NCI-H345 treated with DMSO at 0.1 percent for 48 hours (cell line): ENCODE results near the gene RARRES2.
"Not testable (repeated sequence)": the region's sequence is repeated elsewhere in the genome, so short reads cannot be mapped to it uniquely, and the experiment has no call there.

ENCODE experiments used
- DNase-seq: peaks from one replicate; lab custom pipeline; 2025; ENCODE audit not compliant: unreplicated experiment; lab: John Stamatoyannopoulos, UW

RARRES2 gene

GRCh38 chr7:150322833-150323681 is 18.4 kb downstream of the RARRES2 start, which contains the start of the genes ACTR3C and LRRC61:
ACTR3C (minus strand) TSS chr7:150323545; CDS start chr7:150295296, 28,249 bp downstream.
LRRC61 (plus strand) TSS chr7:150323355; CDS start chr7:150336862, 13,507 bp downstream.
- peak; percentile 70 for DNase-seq

DNA sequence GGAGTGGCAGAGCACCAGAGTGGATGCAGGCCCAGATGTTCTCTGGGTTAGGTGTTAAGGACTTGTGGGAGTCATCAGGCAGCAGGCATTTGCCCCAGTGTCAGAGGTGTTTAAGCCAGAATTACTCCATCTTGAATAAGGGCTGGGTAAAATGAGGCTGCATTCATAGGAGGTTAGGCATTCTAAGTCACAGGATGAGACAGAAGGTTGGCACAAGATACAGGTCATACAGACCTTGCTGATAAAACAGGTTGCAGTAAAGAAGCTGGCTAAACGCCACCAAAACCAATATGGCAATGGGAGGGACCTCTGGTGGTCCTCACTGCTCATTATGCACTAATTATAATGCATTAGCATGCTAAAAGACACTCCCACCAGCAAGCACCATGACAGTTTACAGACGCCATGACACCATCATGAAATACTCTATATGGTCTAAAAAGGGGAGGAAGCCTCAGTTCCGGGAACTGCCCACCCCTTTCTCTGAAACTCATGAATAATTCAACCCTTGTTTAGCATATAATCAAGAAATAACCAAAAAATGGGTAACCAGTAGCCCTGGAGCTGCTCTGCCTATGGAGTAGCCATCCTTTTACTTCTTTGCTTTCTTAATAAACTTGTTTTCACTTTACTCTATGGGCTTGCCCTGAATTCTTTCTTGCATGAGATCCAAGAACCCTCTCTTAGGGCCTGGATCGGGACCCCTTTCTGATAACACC is 19.2 kb downstream of the RARRES2 start:
- no peak for DNase-seq

GRCh38 chr7:150321788-150322113 is 19.7 kb downstream of the RARRES2 start:
- DNase-seq: no peak

DNA sequence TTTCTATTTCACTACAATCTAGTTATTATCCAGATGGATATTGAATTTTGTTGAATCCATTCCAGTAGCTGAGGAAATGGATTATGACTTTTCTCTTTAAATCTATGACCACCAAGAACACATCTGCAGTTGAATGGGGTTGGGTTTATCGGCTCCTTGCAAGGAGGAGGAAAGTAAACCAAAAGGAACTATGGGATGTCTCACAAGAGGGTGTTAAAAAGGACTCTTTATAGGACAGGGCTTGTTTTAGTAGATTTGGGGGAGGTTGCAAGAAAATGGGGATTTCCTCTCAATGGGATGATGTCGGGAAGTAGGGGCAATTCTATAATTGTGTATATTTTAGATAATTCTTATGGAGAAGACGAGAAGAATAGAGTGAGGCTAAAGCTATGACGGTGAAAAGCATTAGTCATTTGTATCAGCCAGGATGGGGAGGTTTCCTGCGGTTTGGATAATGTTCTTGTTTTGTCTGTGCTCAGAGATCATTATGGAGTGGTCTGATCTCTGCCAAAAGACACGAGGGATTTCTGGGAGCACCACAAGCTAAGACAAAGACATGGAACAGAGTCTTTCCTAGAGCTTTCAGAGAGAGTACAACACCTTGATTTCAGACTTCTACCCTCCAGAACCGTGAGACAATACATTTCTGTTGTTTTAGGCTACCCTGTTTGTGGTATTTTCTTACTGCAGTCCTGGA is 23.5 kb downstream of the RARRES2 start:
- no peak for DNase-seq

- not testable (repeated sequence) for DNase-seq
Measured at GRCh38 chr7:150316987-150317386, 24.4 kb downstream of the RARRES2 start.

- no peak for DNase-seq
Measured at GRCh38 chr7:150314639-150315239, 26.7 kb downstream of the RARRES2 start.

- no peak for DNase-seq
Measured at GRCh38 chr7:150313870-150314269, 27.6 kb downstream of the RARRES2 start.

GRCh38 chr7:150313367-150313809 is 28.0 kb downstream of the RARRES2 start:
- no peak for DNase-seq

DNA sequence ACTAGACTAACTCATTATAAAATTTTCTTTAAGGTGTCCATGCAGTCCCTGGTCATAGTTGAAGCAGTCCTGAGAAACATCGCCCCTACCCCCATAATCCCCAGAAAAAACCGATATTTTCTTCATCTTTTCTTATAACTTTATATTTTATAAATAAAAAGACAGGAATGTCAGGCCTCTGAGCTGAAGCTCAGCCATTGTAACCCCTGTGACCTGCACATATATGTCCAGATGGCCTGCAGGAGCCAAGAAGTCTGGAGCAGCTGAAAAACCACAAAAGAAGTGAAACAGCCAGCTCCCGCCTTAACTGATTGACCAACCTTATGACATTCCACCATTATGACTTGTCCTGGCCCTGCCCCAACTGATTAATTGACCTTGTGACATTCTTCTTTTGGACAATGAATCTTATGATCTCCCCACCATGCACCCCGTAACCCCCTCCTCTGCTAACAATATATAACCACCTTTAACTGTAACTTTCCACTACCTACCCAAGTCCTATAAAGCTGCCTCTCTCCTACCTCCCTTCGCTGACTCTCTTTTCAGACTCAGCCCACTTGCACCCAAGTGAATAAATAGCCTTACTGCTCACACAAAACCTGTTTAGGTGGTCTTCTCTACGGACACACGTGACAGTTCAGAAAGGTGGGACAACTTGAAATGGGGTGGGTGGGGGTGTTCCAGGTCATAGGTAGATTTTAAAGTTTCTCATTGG is 28.6 kb downstream of the RARRES2 start:
- not testable (repeated sequence) for DNase-seq

DNA sequence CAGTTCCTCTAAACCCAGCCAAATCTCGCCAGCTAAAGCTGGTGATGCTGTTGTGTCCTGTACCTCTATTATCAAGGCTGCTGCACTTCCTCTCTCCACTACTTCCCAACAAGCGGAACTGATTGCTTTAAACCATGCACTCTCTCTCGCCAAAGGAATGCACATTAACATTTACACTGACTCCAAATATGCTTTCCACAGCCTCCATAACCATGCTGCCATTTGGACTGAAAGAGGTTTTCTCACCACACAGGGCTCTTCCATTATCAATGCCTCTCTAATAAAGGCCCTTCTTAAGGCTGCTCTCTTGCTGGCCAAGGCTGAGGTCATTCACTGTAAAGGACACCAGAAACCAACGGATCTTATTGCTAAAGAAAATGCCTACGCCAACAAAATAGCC is 29.7 kb downstream of the RARRES2 start:
- no peak for DNase-seq

GRCh38 chr7:150311146-150311545 is 30.3 kb downstream of the RARRES2 start:
- DNase-seq: no peak

GRCh38 chr7:150308575-150308974 is 32.9 kb downstream of the RARRES2 start:
- DNase-seq: no peak

GRCh38 chr7:150307904-150308303 is 33.5 kb downstream of the RARRES2 start:
- DNase-seq: no peak

DNA sequence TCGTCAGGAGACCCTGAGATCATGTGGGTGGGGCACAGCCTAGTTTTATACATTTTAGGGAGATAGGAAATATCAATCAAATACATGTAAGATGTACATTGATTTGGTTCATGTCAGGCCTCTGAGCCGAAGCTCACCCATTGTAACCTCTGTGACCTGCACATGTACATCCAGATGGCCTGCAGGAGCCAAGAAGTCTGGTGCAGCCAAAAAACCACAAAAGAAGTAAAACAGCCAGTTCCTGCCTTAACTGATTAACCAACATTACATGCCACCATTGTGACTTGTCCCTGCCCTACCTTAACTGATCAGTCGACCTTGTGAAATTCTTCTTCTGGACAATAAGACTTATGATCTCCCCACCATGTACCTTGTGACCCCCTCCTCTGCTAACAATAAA is 34.3 kb downstream of the RARRES2 start:
- DNase-seq: no peak

- DNase-seq: not testable (repeated sequence)
Measured at GRCh38 chr7:150306377-150306776, 35.1 kb downstream of the RARRES2 start.

DNA sequence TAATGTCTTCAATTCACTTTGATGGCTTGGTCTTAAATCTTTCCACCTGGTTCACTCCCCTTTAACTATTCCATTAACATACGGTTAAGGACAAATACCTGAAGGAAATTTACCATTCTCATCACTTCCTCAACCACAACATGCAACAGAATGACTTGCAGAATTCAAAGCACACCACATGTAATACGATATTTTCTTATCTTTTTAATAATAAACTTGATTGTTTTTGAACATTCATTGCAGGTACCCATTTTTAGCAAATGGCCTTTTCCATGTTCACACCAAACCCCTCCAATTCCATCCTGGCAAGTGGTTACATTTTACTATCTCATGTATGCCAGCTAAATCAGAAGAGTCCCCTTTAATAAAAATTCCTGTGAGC is 35.5 kb downstream of the RARRES2 start:
- DNase-seq: not testable (repeated sequence)

DNA sequence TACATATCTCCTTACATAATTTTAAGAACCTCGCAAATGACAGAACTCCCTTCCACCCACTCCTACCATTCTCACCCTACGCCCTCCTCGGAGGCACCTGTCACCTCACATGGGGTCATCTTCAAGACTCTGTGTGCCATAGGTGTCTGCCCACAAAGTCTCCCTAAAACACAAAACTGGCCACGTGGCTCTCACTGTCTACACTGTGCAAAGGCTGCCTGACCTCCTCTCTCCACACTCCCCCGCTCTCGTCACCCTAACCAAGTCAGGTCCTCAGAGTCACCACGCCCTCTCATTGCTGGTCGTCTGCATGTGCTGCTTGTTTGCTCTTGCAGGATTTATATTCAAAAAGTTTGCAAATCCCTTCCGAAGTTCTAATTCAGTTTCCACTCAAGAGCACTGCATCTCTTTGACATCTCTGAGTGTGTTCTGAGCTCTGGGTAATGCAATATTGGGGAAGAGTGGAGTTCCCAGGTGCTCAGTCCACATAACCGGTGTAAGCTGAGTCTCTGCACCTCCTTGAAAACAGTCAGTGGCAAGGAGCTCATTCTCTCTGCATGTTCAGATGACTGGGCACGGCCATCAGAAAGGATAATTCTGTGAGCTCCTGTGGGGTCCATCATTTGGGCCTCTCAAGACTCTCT is 36.0 kb downstream of the RARRES2 start:
- not testable (repeated sequence) for DNase-seq

- not testable (repeated sequence) for DNase-seq
Measured at GRCh38 chr7:150304499-150305258, 36.8 kb downstream of the RARRES2 start.

DNA sequence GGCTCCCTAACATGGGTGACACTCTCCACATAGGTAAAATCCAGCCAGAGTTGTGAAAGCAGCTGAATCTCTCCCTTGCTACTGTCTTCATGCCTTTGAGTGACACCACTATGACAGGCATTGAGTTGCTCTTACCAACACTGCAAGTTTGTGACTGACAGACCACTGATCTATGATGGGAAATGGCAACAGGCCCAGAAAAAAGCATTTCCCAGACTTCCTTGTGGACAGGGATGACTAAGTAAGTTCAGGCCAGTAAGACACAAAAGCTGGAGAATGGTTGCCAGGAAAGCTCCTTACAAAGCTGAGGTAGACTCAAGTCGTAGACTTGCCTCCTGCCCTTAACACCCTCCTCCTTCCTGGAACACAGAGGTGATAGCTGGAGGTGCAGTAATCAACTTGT is 38.5 kb downstream of the RARRES2 start:
- not testable (repeated sequence) for DNase-seq
